SKM-1 (cell line): ENCODE results near the gene ADIPOQ.
"Not testable (repeated sequence)": the region's sequence is repeated elsewhere in the genome, so short reads cannot be mapped to it uniquely, and the experiment has no call there.

Source experiments
- DNase-seq: peaks from one replicate; lab custom pipeline; 2025; ENCODE audit not compliant: unreplicated experiment; lab: John Stamatoyannopoulos, UW

The ADIPOQ gene

GRCh38 chr3:186901135-186901734, 58.7 kb downstream of the ADIPOQ start:
- DNase-seq = no peak

- DNase-seq = no peak
These were observed 59.6 kb downstream of the ADIPOQ start for GRCh38 chr3:186902154-186902553.

- DNase-seq = no peak
These were observed 60.2 kb downstream of the ADIPOQ start for GRCh38 chr3:186902713-186903112.

GRCh38 chr3:186903676-186904075, 61.2 kb downstream of the ADIPOQ start:
- DNase-seq = not testable (repeated sequence)

- DNase-seq = not testable (repeated sequence)
These were observed 64.6 kb downstream of the ADIPOQ start for GRCh38 chr3:186907075-186907474.
